ENCODE results near the gene ELF3.
"Not testable (repeated sequence)": the region's sequence is repeated elsewhere in the genome, so short reads cannot be mapped to it uniquely, and the experiment has no call there.

DNA sequence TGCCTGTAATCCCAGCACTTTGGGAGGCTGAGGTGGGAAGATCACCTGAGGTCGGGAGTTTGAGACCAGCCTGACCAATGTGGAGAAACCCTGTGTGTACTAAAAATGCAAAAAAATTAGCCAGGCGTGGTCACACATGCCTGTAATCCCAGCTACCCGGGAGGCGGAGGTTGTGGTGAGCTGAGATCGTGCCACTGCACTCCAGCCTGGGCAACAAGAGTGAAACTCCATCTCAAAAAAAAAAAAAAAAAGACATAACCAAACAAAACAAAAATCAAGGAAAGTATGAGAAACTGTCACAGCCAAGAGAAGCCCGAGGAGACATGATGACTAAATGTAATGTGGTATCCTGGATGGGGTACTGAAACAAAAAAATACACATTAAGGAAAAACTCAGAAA, 51.4 kb downstream of the ELF3 start:
- TF ChIP-seq, protein P1, sequence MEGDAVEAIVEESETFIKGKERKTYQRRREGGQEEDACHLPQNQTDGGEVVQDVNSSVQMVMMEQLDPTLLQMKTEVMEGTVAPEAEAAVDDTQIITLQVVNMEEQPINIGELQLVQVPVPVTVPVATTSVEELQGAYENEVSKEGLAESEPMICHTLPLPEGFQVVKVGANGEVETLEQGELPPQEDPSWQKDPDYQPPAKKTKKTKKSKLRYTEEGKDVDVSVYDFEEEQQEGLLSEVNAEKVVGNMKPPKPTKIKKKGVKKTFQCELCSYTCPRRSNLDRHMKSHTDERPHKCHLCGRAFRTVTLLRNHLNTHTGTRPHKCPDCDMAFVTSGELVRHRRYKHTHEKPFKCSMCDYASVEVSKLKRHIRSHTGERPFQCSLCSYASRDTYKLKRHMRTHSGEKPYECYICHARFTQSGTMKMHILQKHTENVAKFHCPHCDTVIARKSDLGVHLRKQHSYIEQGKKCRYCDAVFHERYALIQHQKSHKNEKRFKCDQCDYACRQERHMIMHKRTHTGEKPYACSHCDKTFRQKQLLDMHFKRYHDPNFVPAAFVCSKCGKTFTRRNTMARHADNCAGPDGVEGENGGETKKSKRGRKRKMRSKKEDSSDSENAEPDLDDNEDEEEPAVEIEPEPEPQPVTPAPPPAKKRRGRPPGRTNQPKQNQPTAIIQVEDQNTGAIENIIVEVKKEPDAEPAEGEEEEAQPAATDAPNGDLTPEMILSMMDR (IDR thresholded peaks at IDR 0.05; ENCODE audit: low read depth, low read length, missing input control): not testable (repeated sequence)
- TF ChIP-seq TAF1 (conservative IDR thresholded peaks at IDR 0.05); EGR1 (IDR thresholded peaks at IDR 0.05; ENCODE audit: low read depth in 2 of 2); JUND (IDR thresholded peaks at IDR 0.05); MAX (IDR thresholded peaks at IDR 0.05); HNF4A (conservative IDR thresholded peaks at IDR 0.05): not testable (repeated sequence)

All from liver (tissue), 3 donors.